HepG2 (cell line): ENCODE measurements around the gene AMZ2. TPM values are rescaled to one million over a fixed set of nuclear protein-coding genes. Genes with fewer than 3 reads are reported as not detected.

Experiments used
- ADNP ChIP-seq: sonication (generic); formaldehyde crosslinking; IDR thresholded peaks from 2 replicates; pipeline ENCODE4 v1.4.0; 2020; ENCODE audit warnings: missing genetic modification reagents
- CAMTA2 ChIP-seq: sonication (generic); formaldehyde crosslinking; IDR thresholded peaks from 2 replicates; pipeline ENCODE4 v1.4.0; 2020; ENCODE audit warnings: mild to moderate bottlenecking, missing genetic modification reagents, borderline replicate concordance
- CHCHD3 ChIP-seq: sonication (generic); formaldehyde crosslinking; IDR thresholded peaks from 2 replicates; pipeline ENCODE4 v1.8.0; 2022; ENCODE audit warnings: mild to moderate bottlenecking, missing genetic modification reagents, moderate library complexity
- DDIT3 ChIP-seq: sonication (generic); formaldehyde crosslinking; IDR thresholded peaks from 2 replicates; pipeline ENCODE4 v1.4.0; 2020; ENCODE audit warnings: mild to moderate bottlenecking, missing genetic modification reagents
- GMEB2 ChIP-seq: IDR thresholded peaks from 2 replicates; pipeline ENCODE4 v1.6.1; 2016; ENCODE audit warnings: missing biosample characterization, missing genetic modification reagents, low read depth
- LRRFIP1 ChIP-seq: sonication (generic); formaldehyde crosslinking; conservative IDR thresholded peaks from 2 replicates; pipeline ENCODE4 v1.4.0; 2020; ENCODE audit warnings: missing genetic modification reagents
- MZF1 ChIP-seq: sonication (generic); formaldehyde crosslinking; IDR thresholded peaks from 2 replicates; pipeline ENCODE4 v1.8.1; 2023; ENCODE audit warnings: mild to moderate bottlenecking, missing genetic modification reagents, borderline replicate concordance
- NCOA2 ChIP-seq: sonication (generic); formaldehyde crosslinking; IDR thresholded peaks from 2 replicates; pipeline ENCODE4 v1.8.0; 2022; ENCODE audit warnings: inconsistent platforms
- NR2F6 ChIP-seq, 2 experiments: IDR thresholded peaks; 2 replicates each; pipeline ENCODE4 v1.6.1; 2016; ENCODE audit warnings: antibody characterized with exemption in 1 of 2, mild to moderate bottlenecking in 1 of 2
- PPARG ChIP-seq: conservative IDR thresholded peaks from 2 replicates; pipeline ENCODE4 v1.6.1; 2016; ENCODE audit warnings: missing biosample characterization, missing genetic modification reagents
- RBFOX2 ChIP-seq: fragments of 200-400 bp; formaldehyde crosslinking; IDR thresholded peaks from 2 replicates; pipeline ENCODE4 v1.6.1; 2017; ENCODE audit warnings: low read depth, mild to moderate bottlenecking, low read length
- TSC22D2 ChIP-seq: sonication (generic); formaldehyde crosslinking; IDR thresholded peaks from 2 replicates; pipeline ENCODE4 v1.5.1; 2020; ENCODE audit warnings: missing genetic modification reagents, mild to moderate bottlenecking, borderline replicate concordance
- ZNF160 ChIP-seq: sonication (generic); formaldehyde crosslinking; IDR thresholded peaks from 2 replicates; pipeline ENCODE4 v1.8.0; 2022; ENCODE audit warnings: mild to moderate bottlenecking, inconsistent platforms, missing genetic modification reagents
- ZNF24 ChIP-seq: fragments of 450-650 bp; IDR thresholded peaks from 2 replicates; pipeline ENCODE4 v1.6.1; 2017; ENCODE audit warnings: antibody characterized with exemption, mild to moderate bottlenecking
- ZNF275 ChIP-seq: sonication (generic); formaldehyde crosslinking; IDR thresholded peaks from 2 replicates; pipeline ENCODE4 v1.8.0; 2022; ENCODE audit warnings: missing genetic modification reagents, mild to moderate bottlenecking, inconsistent platforms, borderline replicate concordance
- ZNF446 ChIP-seq: sonication (generic); formaldehyde crosslinking; IDR thresholded peaks from 2 replicates; pipeline ENCODE4 v1.5.0; 2020; ENCODE audit warnings: mild to moderate bottlenecking, missing genetic modification reagents
- ZNF512 ChIP-seq: sonication (generic); formaldehyde crosslinking; IDR thresholded peaks from 2 replicates; pipeline ENCODE4 v1.4.0; 2020; ENCODE audit warnings: mild to moderate bottlenecking, missing genetic modification reagents
- ZNF670 ChIP-seq: sonication (generic); formaldehyde crosslinking; IDR thresholded peaks from 2 replicates; pipeline ENCODE4 v1.8.0; 2022; ENCODE audit warnings: mild to moderate bottlenecking, missing genetic modification reagents, borderline replicate concordance
- ZNF83 ChIP-seq: sonication (generic); formaldehyde crosslinking; IDR thresholded peaks from 2 replicates; pipeline ENCODE4 v1.4.0; 2020; ENCODE audit warnings: missing genetic modification reagents, mild to moderate bottlenecking, borderline replicate concordance
- ZSCAN5A ChIP-seq: sonication (generic); formaldehyde crosslinking; IDR thresholded peaks from 2 replicates; pipeline ENCODE4 v1.8.0; 2022; ENCODE audit warnings: mild to moderate bottlenecking, missing genetic modification reagents, borderline replicate concordance
- polyA plus RNA-seq, 8 experiments: library from polyadenylated mRNA; depleted of rRNA in 3 of 8; stranded (reverse) in 7 of 8; unstranded in 1 of 8; fragments of >200 nt; fragmentation: Illumina TruSeq in 4 of 8; extraction: Trizol in 4 of 8; gene quantifications; 2 replicates each; pipeline versions ENCODE4 v1.2.1 to v1.2.3, GENCODE V29; 2011 to 2016; ENCODE audit warnings: low read depth in 4 of 8, missing spikeins in 1 of 8, mixed read lengths in 1 of 8; ENCODE audit not compliant: insufficient read depth in 1 of 8
- total RNA-seq, 5 experiments: library from RNA; depleted of rRNA; stranded (reverse); fragments of >200 nt; fragmentation: Illumina TruSeq; extraction: Trizol; gene quantifications; 2 replicates each; pipeline ENCODE4 v1.2.3, GENCODE V29; 2016; ENCODE audit warnings: low read depth in 1 of 5

AMZ2 gene
- total and polyA plus RNA-seq, 2 of the 13 experiments (the other 11 are each of a cell fraction or from before 2014, with no cell fraction given) = 86.9 to 90.2 TPM

GRCh38 chr17:68290955-68291835 lies 43.4 kb downstream of the AMZ2 start, which contains the start of the genes ARSG and SLC16A6 (continued):
- TF ChIP-seq MZF1 (CRISPR knock-in tag) = no peak
- 0 out of 2 replicates have a peak, but pooled peaks have one; percentile 26 for TF ChIP-seq TSC22D2 (CRISPR knock-in tag)
- TF ChIP-seq NCOA2 (CRISPR knock-in tag) = no peak
- TF ChIP-seq ADNP = no peak
- no peak for TF ChIP-seq NR2F6 (IDR thresholded peaks at IDR 0.05)
- no peak; the same call in none of the 2 replicates for TF ChIP-seq NR2F6 (CRISPR knock-in tag; IDR thresholded peaks at IDR 0.05)
- no peak for TF ChIP-seq ZNF512
- TF ChIP-seq ZNF160 (CRISPR knock-in tag) = no peak
- TF ChIP-seq ZSCAN5A (CRISPR knock-in tag) = no peak
- TF ChIP-seq ZNF670 (CRISPR knock-in tag) = no peak
- no peak for TF ChIP-seq CHCHD3
- TF ChIP-seq ZNF24 = no peak
- TF ChIP-seq ZNF275 (CRISPR knock-in tag) = no peak
- no peak; the same call in none of the 2 replicates for TF ChIP-seq ZNF446 (CRISPR knock-in tag)
- no peak for TF ChIP-seq ZNF83
- no peak for TF ChIP-seq GMEB2
- TF ChIP-seq CAMTA2 (CRISPR knock-in tag) = no peak
- TF ChIP-seq DDIT3 = no peak
- no peak for TF ChIP-seq LRRFIP1 (CRISPR knock-in tag)
- no peak for TF ChIP-seq PPARG (CRISPR knock-in tag)
- TF ChIP-seq RBFOX2 = no peak
